Measurements from ENCODE around the gene CACNA2D3. TPM values are rescaled to one million over a fixed set of nuclear protein-coding genes. Genes with fewer than 3 reads are reported as not detected.

CACNA2D3 gene
- total RNA-seq, 1 donor from 2014 or later = 0.17 TPM

GRCh38 chr3:54889731-54890130 lies 767.4 kb downstream of the CACNA2D3 start:
- no peaks in the 10 kb centered on the region for H3K27me3 ChIP-seq (ENCODE audit: control insufficient read depth, insufficient read depth, low read length)
- TF ChIP-seq CTCF (IDR thresholded peaks at IDR 0.05; ENCODE audit: insufficient read depth, low read length, poor library complexity, severe bottlenecking) = no peak
- no peaks in the 10 kb centered on the region for H3K36me3 ChIP-seq (ENCODE audit: control insufficient read depth, insufficient read depth, low read length)
- no peak for DNase-seq (ENCODE audit: low read depth)
- no peak overlapping the region for H3K4me3 ChIP-seq (ENCODE audit: low read depth, low read length)

DNA sequence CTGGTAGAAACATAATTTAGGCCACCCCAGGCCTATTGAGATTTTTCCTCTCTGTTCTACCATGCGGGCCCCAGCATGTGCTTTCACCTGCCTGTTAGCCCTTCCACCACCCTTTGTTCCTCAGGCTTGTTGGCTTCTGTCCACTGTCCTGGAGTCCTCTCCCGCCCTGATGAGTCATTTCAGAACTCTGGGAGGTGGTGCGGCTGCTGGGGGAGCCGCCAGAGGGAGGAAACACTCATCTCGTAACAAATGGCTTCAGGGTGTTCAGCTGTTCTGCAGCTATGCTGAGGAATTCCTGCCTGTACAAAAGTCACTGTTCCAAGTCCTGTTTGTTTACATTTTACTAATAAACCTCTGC lies 769.2 kb downstream of the CACNA2D3 start:
- Histone ChIP-seq H3K27me3 (ENCODE audit: control insufficient read depth, insufficient read depth, low read length) (no peaks in the 10 kb centered on the region), H3K36me3 (ENCODE audit: control insufficient read depth, insufficient read depth, low read length) (no peaks in the 10 kb centered on the region), H3K4me3 (ENCODE audit: low read depth, low read length) (no peak overlapping the region)
- peak; percentile 89 for DNase-seq (ENCODE audit: low read depth)
- peak; percentile 64 for TF ChIP-seq CTCF (IDR thresholded peaks at IDR 0.05; ENCODE audit: insufficient read depth, low read length, poor library complexity, severe bottlenecking)

GRCh38 chr3:54892168-54892567 lies 769.8 kb downstream of the CACNA2D3 start:
- TF ChIP-seq CTCF (IDR thresholded peaks at IDR 0.05; ENCODE audit: insufficient read depth, low read length, poor library complexity, severe bottlenecking) = no peak
- no peaks in the 10 kb centered on the region for H3K36me3 ChIP-seq (ENCODE audit: control insufficient read depth, insufficient read depth, low read length)
- no peaks in the 10 kb centered on the region for H3K27me3 ChIP-seq (ENCODE audit: control insufficient read depth, insufficient read depth, low read length)
- DNase-seq (ENCODE audit: low read depth) = no peak
- H3K4me3 ChIP-seq (ENCODE audit: low read depth, low read length) = no peak overlapping the region

DNA sequence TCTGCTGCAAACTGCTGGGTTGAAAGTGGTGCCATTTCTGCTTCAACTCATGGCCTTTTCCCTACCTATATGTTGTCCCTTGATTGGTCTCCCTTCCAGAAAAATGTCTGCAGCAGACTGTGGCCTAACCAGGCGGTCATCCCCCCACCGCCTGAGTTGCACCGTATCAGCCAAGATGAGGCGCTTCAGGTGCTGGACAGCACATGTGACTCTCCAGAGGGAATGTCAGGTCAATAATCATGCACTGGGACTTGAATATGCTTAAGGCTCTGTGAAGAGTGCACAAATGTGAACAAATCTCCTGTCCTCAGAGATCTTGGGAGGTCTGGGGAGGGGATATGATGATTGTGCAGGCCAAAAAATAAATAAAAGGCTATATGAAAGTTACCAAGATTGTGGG lies 773.3 kb downstream of the CACNA2D3 start:
- H3K4me3 ChIP-seq (ENCODE audit: low read depth, low read length) = no peak overlapping the region
- TF ChIP-seq CTCF (IDR thresholded peaks at IDR 0.05; ENCODE audit: insufficient read depth, low read length, poor library complexity, severe bottlenecking) = no peak
- no peaks in the 10 kb centered on the region for H3K36me3 ChIP-seq (ENCODE audit: control insufficient read depth, insufficient read depth, low read length)
- no peak for DNase-seq (ENCODE audit: low read depth)
- no peaks in the 10 kb centered on the region for H3K27me3 ChIP-seq (ENCODE audit: control insufficient read depth, insufficient read depth, low read length)

GRCh38 chr3:54897028-54897711 lies 774.8 kb downstream of the CACNA2D3 start:
- H3K27me3 ChIP-seq (ENCODE audit: control insufficient read depth, insufficient read depth, low read length) = no peaks in the 10 kb centered on the region
- DNase-seq (ENCODE audit: low read depth) = no peak
- H3K36me3 ChIP-seq (ENCODE audit: control insufficient read depth, insufficient read depth, low read length) = no peaks in the 10 kb centered on the region
- no peak for TF ChIP-seq CTCF (IDR thresholded peaks at IDR 0.05; ENCODE audit: insufficient read depth, low read length, poor library complexity, severe bottlenecking)
- H3K4me3 ChIP-seq (ENCODE audit: low read depth, low read length) = no peak overlapping the region

DNA sequence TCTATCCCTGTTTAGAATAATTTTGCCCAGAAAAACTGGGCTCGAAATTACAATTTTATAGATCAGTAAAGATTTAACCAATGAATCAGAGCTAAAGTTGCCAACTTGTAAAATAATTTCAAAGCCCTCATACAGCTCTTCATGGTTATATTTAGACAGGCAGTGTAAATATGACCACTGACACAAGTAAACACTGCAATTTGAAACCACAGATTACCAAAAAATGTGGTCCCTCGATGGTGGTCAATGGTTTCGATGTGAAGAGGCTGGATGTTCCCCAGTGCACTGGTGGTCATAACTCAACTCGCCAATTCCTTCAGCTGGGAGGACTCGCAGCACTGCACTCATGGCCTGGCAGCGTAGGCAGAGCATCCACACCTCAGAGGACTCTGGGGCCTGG lies 776.9 kb downstream of the CACNA2D3 start:
- Histone ChIP-seq H3K4me3 (ENCODE audit: low read depth, low read length) (no peak overlapping the region), H3K36me3 (ENCODE audit: control insufficient read depth, insufficient read depth, low read length) (no peaks in the 10 kb centered on the region), H3K27me3 (ENCODE audit: control insufficient read depth, insufficient read depth, low read length) (no peaks in the 10 kb centered on the region)
- no peak for DNase-seq (ENCODE audit: low read depth)
- no peak for TF ChIP-seq CTCF (IDR thresholded peaks at IDR 0.05; ENCODE audit: insufficient read depth, low read length, poor library complexity, severe bottlenecking)
